Caco-2 (cell line): ENCODE data around the gene CLMN. TPM values are rescaled to one million over a fixed set of nuclear protein-coding genes. Genes with fewer than 3 reads are reported as not detected.

Experiments used
- BruUV-seq: library from RNA; stranded (reverse); fragments of 400-500 nt; replicated peaks from 2 replicates; lab custom pipeline; 2021; lab: Mats Ljungman, UMichigan
- CTCF ChIA-PET: fragments of 300-600 bp; sonication (Branson Sonifier 250); formaldehyde crosslinking; loops from one replicate; lab custom pipeline; 2022; ENCODE audit warnings: antibody characterized with exemption; lab: Charles Lee
- POLR2A ChIA-PET: fragments of 300-600 bp; sonication (Branson Sonifier 250); formaldehyde crosslinking; loops from one replicate; lab custom pipeline; 2022; ENCODE audit warnings: antibody characterized with exemption; lab: Charles Lee
- DNase-seq, 2 experiments: peaks; one replicate each; pipeline versions ENCODE4 v3.0.0 to v3.0.0-alpha.2; 2020 to 2022
- H3K27me3 ChIP-seq: replicated peaks from 2 replicates; pipeline ENCODE4 v1.6.0; 2011; ENCODE audit warnings: low read length; ENCODE audit not compliant: control insufficient read depth, insufficient read depth
- H3K36me3 ChIP-seq: 2 replicates; pipeline ENCODE4 v1.5.1; 2011; ENCODE audit warnings: low read length; ENCODE audit not compliant: control insufficient read depth, insufficient read depth
- H3K4me1 ChIP-seq: fragments of 250-450 bp; sonication (Bioruptor Pico); 2 replicates; pipeline ENCODE4 v1.5.1; 2020; ENCODE audit warnings: mild to moderate bottlenecking
- H3K4me3 ChIP-seq: 2 replicates; pipeline ENCODE4 v1.5.1; 2011; ENCODE audit warnings: low read depth, mild to moderate bottlenecking, control low read depth, low read length
- H3K9me3 ChIP-seq: fragments of 250-450 bp; sonication (Bioruptor Pico); 2 replicates; pipeline ENCODE4 v1.5.1; 2020; ENCODE audit warnings: mild to moderate bottlenecking, moderate library complexity
- H3K27ac Mint-ChIP-seq: one replicate; pipeline ENCODE4 v1.8.0; 2022; ENCODE audit warnings: mixed read lengths; ENCODE audit not compliant: unreplicated experiment
- H3K27me3 Mint-ChIP-seq: one replicate; pipeline ENCODE4 v1.8.0; 2022; ENCODE audit warnings: mixed read lengths; ENCODE audit not compliant: insufficient read depth, unreplicated experiment
- H3K36me3 Mint-ChIP-seq: one replicate; pipeline ENCODE4 v1.8.0; 2022; ENCODE audit warnings: mild to moderate bottlenecking, mixed read lengths; ENCODE audit not compliant: insufficient read depth, unreplicated experiment
- H3K4me1 Mint-ChIP-seq: one replicate; pipeline ENCODE4 v1.8.0; 2022; ENCODE audit warnings: low read depth, mixed read lengths; ENCODE audit not compliant: unreplicated experiment
- H3K4me3 Mint-ChIP-seq: one replicate; pipeline ENCODE4 v1.8.0; 2022; ENCODE audit warnings: mild to moderate bottlenecking, moderate library complexity, mixed read lengths; ENCODE audit not compliant: unreplicated experiment
- H3K9me3 Mint-ChIP-seq: one replicate; pipeline ENCODE4 v1.8.0; 2022; ENCODE audit warnings: mixed read lengths; ENCODE audit not compliant: unreplicated experiment
- CTCF ChIP-seq, 2 experiments: fragments of 200-600 bp in 1 of 2; IDR thresholded peaks; 1 replicate in 1 of 2; 2 replicates in 1 of 2; pipeline versions ENCODE4 v1.5.1 to v1.8.0; 2011 to 2022; ENCODE audit warnings: antibody characterized with exemption in 1 of 2, control low read depth in 1 of 2, inconsistent platforms in 1 of 2, low read depth in 1 of 2, low read length in 1 of 2, mild to moderate bottlenecking in 1 of 2, moderate library complexity in 1 of 2; ENCODE audit not compliant: insufficient read depth in 1 of 2, severe bottlenecking in 1 of 2, unreplicated experiment in 1 of 2
- intact Hi-C: fragments of 100-400 bp; cut with micrococcal nuclease; formaldehyde crosslinking; loops from one replicate; pipeline ENCODE4 v1.10.0; 2022; ENCODE audit not compliant: unreplicated experiment
- total RNA-seq: library from RNA; stranded (reverse); gene quantifications from 2 replicates; pipeline ENCODE4 v1.2.3, GENCODE V29; 2022

The CLMN gene
- total RNA-seq, 1 experiment from 2014 or later, result 6.7 TPM

GRCh38 chr14:95308073-95308472, 11.6 kb downstream of the CLMN start:
- Histone ChIP-seq H3K4me1 (no peaks in the 10 kb centered on the region), H3K4me3 (no peak overlapping the region), H3K36me3 (no peaks in the 10 kb centered on the region), H3K9me3 (no peaks in the 10 kb centered on the region), H3K27me3 (no peaks in the 10 kb centered on the region)
- Mint-ChIP-seq H3K36me3 (no peaks in the 10 kb centered on the region), H3K27ac (no peak overlapping the region), H3K9me3 (no peaks in the 10 kb centered on the region), H3K4me1 (no peaks in the 10 kb centered on the region), H3K4me3 (no peak overlapping the region), H3K27me3 (no peaks in the 10 kb centered on the region)
- BruUV-seq, result no TSS peak
- DNase-seq, result no peak
- intact Hi-C loops, result no loop called here
- ChIA-PET CTCF (no interaction called here), POLR2A (no interaction called here)
- no peak for TF ChIP-seq CTCF (IDR thresholded peaks at IDR 0.05; ENCODE audit: insufficient read depth in 1 of 2, low read depth in 1 of 2, low read length in 1 of 2, severe bottlenecking in 1 of 2, unreplicated experiment in 1 of 2)

- ChIA-PET CTCF (no interaction called here), POLR2A (no interaction called here)
- Histone ChIP-seq H3K36me3 (no peaks in the 10 kb centered on the region), H3K27me3 (no peaks in the 10 kb centered on the region), H3K4me1 (no peaks in the 10 kb centered on the region), H3K9me3 (no peaks in the 10 kb centered on the region), H3K4me3 (no peak overlapping the region)
- BruUV-seq, result no TSS peak
- Mint-ChIP-seq H3K36me3 (no peaks in the 10 kb centered on the region), H3K4me3 (no peak overlapping the region), H3K27me3 (peaks cover 2% of the 10 kb centered on the region), H3K4me1 (no peaks in the 10 kb centered on the region), H3K27ac (no peak overlapping the region), H3K9me3 (no peaks in the 10 kb centered on the region)
- no peak for DNase-seq
- intact Hi-C loops, result no loop called here
- no peak for TF ChIP-seq CTCF (IDR thresholded peaks at IDR 0.05; ENCODE audit: insufficient read depth in 1 of 2, low read depth in 1 of 2, low read length in 1 of 2, severe bottlenecking in 1 of 2, unreplicated experiment in 1 of 2)
Measured at GRCh38 chr14:95307402-95308041, 12.2 kb downstream of the CLMN start.

- CTCF ChIA-PET, result no interaction called here
- no peak for TF ChIP-seq CTCF (IDR thresholded peaks at IDR 0.05; ENCODE audit: insufficient read depth in 1 of 2, low read depth in 1 of 2, low read length in 1 of 2, severe bottlenecking in 1 of 2, unreplicated experiment in 1 of 2)
Measured at GRCh38 chr14:95305940-95306339, 13.8 kb downstream of the CLMN start.

More at GRCh38 chr14:95305940-95306339, 13.8 kb downstream of the CLMN start:
- no peak for DNase-seq
- Histone ChIP-seq H3K4me3 (no peak overlapping the region), H3K27me3 (no peaks in the 10 kb centered on the region), H3K36me3 (no peaks in the 10 kb centered on the region), H3K9me3 (no peaks in the 10 kb centered on the region), H3K4me1 (no peaks in the 10 kb centered on the region)
- no peaks in the 10 kb centered on the region for H3K36me3 Mint-ChIP-seq
- H3K4me3 Mint-ChIP-seq, result no peak overlapping the region
- no peaks in the 10 kb centered on the region for H3K4me1 Mint-ChIP-seq
- no peaks in the 10 kb centered on the region for H3K9me3 Mint-ChIP-seq
- H3K27ac Mint-ChIP-seq, result no peak overlapping the region
- BruUV-seq, result no TSS peak
- POLR2A ChIA-PET, result no interaction called here
- intact Hi-C loops, result no loop called here
- peaks cover 2% of the 10 kb centered on the region for H3K27me3 Mint-ChIP-seq
